ENCODE results near the gene ZNF438.
"Not testable (repeated sequence)": the region's sequence is repeated elsewhere in the genome, so short reads cannot be mapped to it uniquely, and the experiment has no call there.

ZNF438 gene

DNA sequence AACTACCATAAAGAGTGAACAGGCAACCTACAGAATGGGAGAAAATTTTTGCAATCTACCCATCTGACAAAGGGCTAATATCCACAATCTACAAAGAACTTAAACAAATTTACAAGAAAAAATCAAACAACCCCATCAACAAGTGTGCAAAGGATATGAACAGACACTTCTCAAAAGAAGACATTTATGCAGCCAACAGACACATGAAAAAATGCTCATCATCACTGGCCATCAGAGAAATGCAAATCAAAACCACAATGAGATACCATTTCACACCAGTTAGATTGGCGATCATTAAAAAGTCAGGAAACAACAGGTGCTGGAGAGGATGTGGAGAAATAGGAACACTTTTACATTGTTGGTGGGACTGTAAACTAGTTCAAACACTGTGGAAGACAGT lies 5.4 kb downstream of the ZNF438 start:
- not testable (repeated sequence) for H3K4me3 ChIP-seq (ENCODE audit: low read length)
- H3K4me1 ChIP-seq (ENCODE audit: control insufficient read depth, insufficient read depth, low read length), result peaks cover 20% of the 10 kb centered on the region

DNA sequence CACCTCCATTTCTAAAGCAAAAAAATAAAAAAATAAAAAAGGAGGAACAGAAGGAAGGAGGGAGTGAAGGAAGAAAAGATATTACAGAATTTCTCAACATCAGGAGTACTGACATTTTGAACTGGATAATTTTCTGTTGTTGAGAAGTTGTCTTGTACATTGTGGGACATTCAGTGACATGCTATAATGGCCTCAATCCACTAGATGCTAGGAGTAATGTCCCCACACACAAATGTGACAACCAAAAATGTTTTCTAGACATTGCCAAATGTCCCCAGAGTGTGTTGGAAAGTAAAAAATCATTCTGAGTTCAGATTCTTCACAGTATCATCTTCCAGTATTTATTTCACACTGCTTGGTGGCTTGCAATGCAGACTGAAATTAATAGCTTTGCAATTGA lies 6.5 kb downstream of the ZNF438 start:
- Histone ChIP-seq H3K27me3 (ENCODE audit: control insufficient read depth, insufficient read depth, low read length) (no peaks in the 10 kb centered on the region), H3K4me3 (ENCODE audit: low read length) (no peak overlapping the region), H3K4me2 (ENCODE audit: low read length) (no peak overlapping the region), H3K36me3 (ENCODE audit: insufficient read depth, low read length) (no peaks in the 10 kb centered on the region), H3K4me1 (ENCODE audit: control insufficient read depth, insufficient read depth, low read length) (peaks cover 8% of the 10 kb centered on the region), H3K9ac (ENCODE audit: low read depth, low read length) (no peak overlapping the region), H3K9me3 (replicated peaks; ENCODE audit: low read length) (no peaks in the 10 kb centered on the region)

More for the DNA sequence above, 5.4 kb downstream of the ZNF438 start:
- not testable (repeated sequence) for H3K9ac ChIP-seq (ENCODE audit: low read depth, low read length); H3K36me3 ChIP-seq (ENCODE audit: insufficient read depth, low read length); H3K9me3 ChIP-seq (replicated peaks; ENCODE audit: low read length); H3K4me2 ChIP-seq (ENCODE audit: low read length); H3K27me3 ChIP-seq (ENCODE audit: control insufficient read depth, insufficient read depth, low read length)

DNA sequence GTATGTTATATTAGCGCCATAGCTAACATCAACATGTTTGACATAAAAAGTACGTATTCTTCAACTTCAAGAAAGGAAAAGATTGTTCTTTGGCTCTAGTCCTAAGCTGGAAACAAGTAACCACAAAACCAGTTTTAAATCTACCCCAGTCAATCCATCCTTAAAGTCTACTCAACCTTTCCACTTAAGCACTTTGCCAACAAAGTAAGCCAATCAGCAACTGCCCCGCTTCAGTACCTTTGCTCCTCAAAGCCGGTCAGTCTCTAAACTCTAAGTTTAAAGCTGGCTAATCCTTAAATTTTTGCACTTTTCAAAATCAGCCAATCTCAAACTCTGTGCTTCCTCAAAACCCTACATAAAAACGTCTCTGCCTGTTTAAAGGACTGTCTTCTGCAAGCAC lies 8.1 kb downstream of the ZNF438 start:
- no peaks in the 10 kb centered on the region for H3K4me1 ChIP-seq (ENCODE audit: control insufficient read depth, insufficient read depth, low read length)
- H3K9ac ChIP-seq (ENCODE audit: low read depth, low read length), result no peak overlapping the region
- no peaks in the 10 kb centered on the region for H3K27me3 ChIP-seq (ENCODE audit: control insufficient read depth, insufficient read depth, low read length)
- H3K36me3 ChIP-seq (ENCODE audit: insufficient read depth, low read length), result no peaks in the 10 kb centered on the region
- H3K4me2 ChIP-seq (ENCODE audit: low read length), result no peak overlapping the region
- H3K9me3 ChIP-seq (replicated peaks; ENCODE audit: low read length), result no peaks in the 10 kb centered on the region
- no peak overlapping the region for H3K4me3 ChIP-seq (ENCODE audit: low read length)

DNA sequence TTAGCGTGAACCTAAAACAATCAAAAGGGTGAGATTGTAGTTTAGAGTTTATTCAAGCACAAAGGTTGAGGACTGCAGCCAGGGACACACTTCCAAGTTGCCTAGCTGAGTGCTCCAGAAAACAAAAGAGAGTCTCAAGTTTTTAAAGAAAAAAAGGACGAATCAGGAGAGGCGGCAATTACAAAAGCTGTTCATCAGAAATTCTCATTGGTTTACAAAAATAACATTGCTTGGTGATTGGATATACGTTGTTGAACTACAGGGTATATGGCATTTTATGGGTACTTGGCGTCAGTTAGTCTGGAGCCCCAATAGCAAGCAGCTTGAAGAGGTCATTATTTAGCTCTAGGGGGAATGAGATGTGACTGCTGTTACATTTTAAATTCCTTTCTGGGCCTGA lies 11.5 kb downstream of the ZNF438 start:
- Histone ChIP-seq H3K9ac (ENCODE audit: low read depth, low read length) (no peak overlapping the region), H3K4me2 (ENCODE audit: low read length) (no peak overlapping the region), H3K9me3 (replicated peaks; ENCODE audit: low read length) (no peaks in the 10 kb centered on the region), H3K36me3 (ENCODE audit: insufficient read depth, low read length) (no peaks in the 10 kb centered on the region), H3K4me3 (ENCODE audit: low read length) (no peak overlapping the region), H3K4me1 (ENCODE audit: control insufficient read depth, insufficient read depth, low read length) (no peaks in the 10 kb centered on the region), H3K27me3 (ENCODE audit: control insufficient read depth, insufficient read depth, low read length) (no peaks in the 10 kb centered on the region)

DNA sequence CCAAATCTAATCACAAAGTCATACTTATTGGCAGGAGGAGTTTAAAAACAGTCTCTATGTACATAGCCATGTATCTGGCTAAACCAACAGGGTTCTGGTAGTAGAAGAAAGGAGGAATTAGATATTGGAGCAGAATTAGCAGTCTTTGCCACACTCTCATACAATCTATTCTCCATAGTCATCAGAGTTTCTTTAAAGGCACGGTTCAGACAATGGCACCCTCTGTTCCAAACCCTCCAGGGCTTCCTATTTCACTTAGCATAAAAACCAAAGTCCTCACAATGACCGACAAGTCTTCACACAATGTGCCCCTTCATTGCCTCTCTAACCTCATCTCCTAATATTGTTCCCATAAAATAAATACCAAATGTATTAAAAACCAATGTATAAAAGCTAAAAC lies 12.7 kb downstream of the ZNF438 start:
- Histone ChIP-seq H3K4me3 (ENCODE audit: low read length) (no peak overlapping the region), H3K4me2 (ENCODE audit: low read length) (no peak overlapping the region)

DNA sequence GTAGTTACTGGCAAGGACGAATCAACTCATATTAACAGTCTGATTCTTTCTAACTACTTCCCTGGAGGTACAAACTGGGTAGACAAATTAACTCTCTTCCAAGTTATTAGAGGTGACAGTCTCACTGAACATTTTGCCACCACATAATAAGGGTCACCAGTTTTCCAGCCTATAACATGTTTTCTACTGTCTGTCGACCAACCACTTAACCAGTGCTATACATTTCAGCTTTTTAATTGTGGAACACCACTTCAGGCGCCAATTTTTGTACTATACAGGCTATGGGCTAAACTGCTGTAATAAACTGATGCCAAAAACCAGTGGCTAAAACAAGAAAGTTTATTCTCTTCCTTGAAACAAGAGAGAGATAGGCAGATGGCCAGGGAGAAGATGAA lies 13.3 kb downstream of the ZNF438 start:
- Histone ChIP-seq H3K9me3 (replicated peaks; ENCODE audit: low read length) (no peaks in the 10 kb centered on the region), H3K4me2 (ENCODE audit: low read length) (no peak overlapping the region), H3K9ac (ENCODE audit: low read depth, low read length) (no peak overlapping the region), H3K27me3 (ENCODE audit: control insufficient read depth, insufficient read depth, low read length) (no peaks in the 10 kb centered on the region), H3K4me1 (ENCODE audit: control insufficient read depth, insufficient read depth, low read length) (no peaks in the 10 kb centered on the region), H3K4me3 (ENCODE audit: low read length) (no peak overlapping the region), H3K36me3 (ENCODE audit: insufficient read depth, low read length) (no peaks in the 10 kb centered on the region)

More for the DNA sequence above, 12.7 kb downstream of the ZNF438 start:
- H3K9me3 ChIP-seq (replicated peaks; ENCODE audit: low read length), result no peaks in the 10 kb centered on the region
- H3K36me3 ChIP-seq (ENCODE audit: insufficient read depth, low read length), result no peaks in the 10 kb centered on the region
- no peak overlapping the region for H3K9ac ChIP-seq (ENCODE audit: low read depth, low read length)
- H3K27me3 ChIP-seq (ENCODE audit: control insufficient read depth, insufficient read depth, low read length), result no peaks in the 10 kb centered on the region
- no peaks in the 10 kb centered on the region for H3K4me1 ChIP-seq (ENCODE audit: control insufficient read depth, insufficient read depth, low read length)

DNA sequence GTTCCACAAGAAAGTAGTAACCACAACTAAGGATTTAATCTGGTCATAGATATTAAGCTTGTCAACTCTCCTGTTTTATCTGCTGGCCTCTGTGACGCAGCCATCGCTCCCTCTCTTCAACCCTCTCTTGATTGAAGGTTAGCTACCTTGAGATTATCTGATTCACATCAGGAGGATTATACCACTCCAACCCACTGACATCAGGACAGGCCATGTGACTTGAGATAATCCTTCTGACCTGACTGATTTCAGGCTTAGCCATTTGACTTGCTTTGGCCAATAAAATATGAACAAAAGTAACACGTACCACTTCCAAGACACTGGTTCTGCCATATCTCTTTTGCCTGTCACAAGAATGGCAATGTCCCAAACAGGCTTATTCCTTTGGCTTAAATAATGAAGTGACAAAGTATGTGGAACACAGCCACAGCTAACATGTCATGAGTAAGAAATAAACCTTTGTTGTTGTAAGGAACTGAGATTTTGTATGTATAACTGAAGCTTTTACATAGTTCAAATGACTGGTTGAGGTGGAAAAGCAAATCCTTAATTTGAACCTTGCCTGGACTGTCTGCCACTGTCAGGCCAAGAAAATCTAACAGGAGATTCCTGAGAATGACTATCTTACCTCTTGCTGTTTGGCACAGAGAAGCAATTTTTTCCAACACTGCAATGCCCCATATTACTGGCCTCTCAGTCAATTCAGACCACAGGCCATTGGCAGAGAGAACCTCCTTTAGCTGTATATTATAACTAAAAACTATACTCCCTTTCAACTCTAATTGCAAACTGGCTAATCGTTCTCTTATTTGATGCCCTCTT lies 13.9 kb downstream of the ZNF438 start:
- no peaks in the 10 kb centered on the region for H3K27me3 ChIP-seq (ENCODE audit: control insufficient read depth, insufficient read depth, low read length)
- H3K9ac ChIP-seq (ENCODE audit: low read depth, low read length), result no peak overlapping the region
- no peaks in the 10 kb centered on the region for H3K36me3 ChIP-seq (ENCODE audit: insufficient read depth, low read length)
- no peaks in the 10 kb centered on the region for H3K4me1 ChIP-seq (ENCODE audit: control insufficient read depth, insufficient read depth, low read length)
- H3K9me3 ChIP-seq (replicated peaks; ENCODE audit: low read length), result no peaks in the 10 kb centered on the region
- H3K4me3 ChIP-seq (ENCODE audit: low read length), result no peak overlapping the region
- H3K4me2 ChIP-seq (ENCODE audit: low read length), result no peak overlapping the region

DNA sequence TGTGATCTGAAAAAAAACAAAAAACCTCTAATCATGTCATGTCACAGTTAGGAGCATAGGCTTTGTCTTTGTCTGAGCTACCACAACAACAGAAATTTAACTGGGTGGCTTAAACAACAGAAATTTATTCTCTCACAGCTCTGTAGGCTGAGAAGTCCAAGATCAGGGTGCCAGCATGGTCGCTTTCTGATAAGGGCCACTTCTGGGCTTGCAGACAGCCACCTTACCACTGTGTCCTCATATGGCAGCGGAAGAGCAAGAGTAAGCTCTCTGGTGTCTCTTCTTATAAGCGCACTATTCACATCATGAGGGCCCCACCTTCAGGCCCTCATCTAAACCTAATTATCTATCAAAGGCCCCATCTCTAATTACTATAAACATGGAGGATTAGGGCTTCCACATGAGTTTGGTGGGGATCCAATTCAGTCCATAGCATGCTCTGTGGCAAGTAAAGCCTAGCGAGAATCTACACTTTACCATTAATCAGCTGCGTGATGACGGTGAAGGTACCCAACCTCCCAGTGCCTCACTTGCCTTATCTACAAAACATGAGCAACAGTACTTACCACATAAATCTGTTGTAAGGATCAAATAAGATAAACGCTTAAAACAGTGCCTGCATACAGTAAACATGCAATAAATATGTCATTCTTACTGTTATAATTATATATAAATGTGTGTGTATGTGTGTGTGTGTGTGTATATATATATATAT lies 17.3 kb downstream of the ZNF438 start:
- Histone ChIP-seq H3K36me3 (ENCODE audit: insufficient read depth, low read length) (no peaks in the 10 kb centered on the region), H3K9ac (ENCODE audit: low read depth, low read length) (no peak overlapping the region), H3K4me3 (ENCODE audit: low read length) (no peak overlapping the region), H3K9me3 (replicated peaks; ENCODE audit: low read length) (no peaks in the 10 kb centered on the region), H3K4me2 (ENCODE audit: low read length) (no peak overlapping the region), H3K4me1 (ENCODE audit: control insufficient read depth, insufficient read depth, low read length) (peaks cover 24% of the 10 kb centered on the region), H3K27me3 (ENCODE audit: control insufficient read depth, insufficient read depth, low read length) (no peaks in the 10 kb centered on the region)

DNA sequence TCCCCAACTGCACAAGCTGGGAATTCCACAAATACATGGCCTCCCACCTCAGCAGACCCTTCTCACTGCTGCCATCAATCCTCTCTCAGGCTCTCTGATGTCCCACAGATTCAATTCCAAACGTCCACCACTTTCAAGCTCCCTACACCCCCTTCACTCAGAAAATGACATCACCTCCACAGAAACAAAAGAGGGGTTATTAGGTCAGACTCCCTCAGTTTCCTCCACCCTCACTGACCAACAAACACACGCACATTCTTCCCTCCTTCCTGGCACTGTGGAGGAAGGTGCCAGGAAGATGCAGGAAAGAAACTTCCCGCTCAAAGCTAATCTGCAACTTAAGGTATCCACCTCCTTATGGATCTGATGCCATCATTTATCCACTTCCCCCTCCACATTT lies 18.3 kb downstream of the ZNF438 start:
- Histone ChIP-seq H3K9me3 (replicated peaks; ENCODE audit: low read length) (no peaks in the 10 kb centered on the region), H3K4me1 (ENCODE audit: control insufficient read depth, insufficient read depth, low read length) (peaks cover 33% of the 10 kb centered on the region), H3K27me3 (ENCODE audit: control insufficient read depth, insufficient read depth, low read length) (no peaks in the 10 kb centered on the region), H3K36me3 (ENCODE audit: insufficient read depth, low read length) (no peaks in the 10 kb centered on the region), H3K9ac (ENCODE audit: low read depth, low read length) (no peak overlapping the region), H3K4me3 (ENCODE audit: low read length) (no peak overlapping the region), H3K4me2 (ENCODE audit: low read length) (no peak overlapping the region)

DNA sequence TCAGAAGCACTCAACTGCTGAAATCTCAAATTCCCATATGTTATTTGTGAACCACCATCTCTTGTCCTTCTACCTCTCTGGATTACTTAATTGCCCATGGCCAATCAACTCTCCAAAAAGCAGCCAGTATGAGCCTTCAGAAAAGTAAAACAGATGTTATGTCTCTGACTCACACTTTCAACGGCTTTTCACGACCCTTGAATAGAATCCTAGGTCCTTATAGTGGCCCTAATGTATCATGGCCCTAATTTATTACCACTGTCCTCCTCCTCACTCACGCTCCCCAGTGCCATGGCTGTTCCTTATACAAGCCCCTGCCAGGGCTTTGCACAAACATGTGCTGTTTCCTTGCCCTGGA lies 20.0 kb downstream of the ZNF438 start:
- peaks cover 48% of the 10 kb centered on the region for H3K4me1 ChIP-seq (ENCODE audit: control insufficient read depth, insufficient read depth, low read length)
- no peaks in the 10 kb centered on the region for H3K36me3 ChIP-seq (ENCODE audit: insufficient read depth, low read length)
- H3K9ac ChIP-seq (ENCODE audit: low read depth, low read length), result no peak overlapping the region
- H3K9me3 ChIP-seq (replicated peaks; ENCODE audit: low read length), result no peaks in the 10 kb centered on the region
- H3K4me3 ChIP-seq (ENCODE audit: low read length), result no peak overlapping the region
- peak overlapping the region; percentile 10 for H3K4me2 ChIP-seq (ENCODE audit: low read length)
- H3K27me3 ChIP-seq (ENCODE audit: control insufficient read depth, insufficient read depth, low read length), result no peaks in the 10 kb centered on the region

DNA sequence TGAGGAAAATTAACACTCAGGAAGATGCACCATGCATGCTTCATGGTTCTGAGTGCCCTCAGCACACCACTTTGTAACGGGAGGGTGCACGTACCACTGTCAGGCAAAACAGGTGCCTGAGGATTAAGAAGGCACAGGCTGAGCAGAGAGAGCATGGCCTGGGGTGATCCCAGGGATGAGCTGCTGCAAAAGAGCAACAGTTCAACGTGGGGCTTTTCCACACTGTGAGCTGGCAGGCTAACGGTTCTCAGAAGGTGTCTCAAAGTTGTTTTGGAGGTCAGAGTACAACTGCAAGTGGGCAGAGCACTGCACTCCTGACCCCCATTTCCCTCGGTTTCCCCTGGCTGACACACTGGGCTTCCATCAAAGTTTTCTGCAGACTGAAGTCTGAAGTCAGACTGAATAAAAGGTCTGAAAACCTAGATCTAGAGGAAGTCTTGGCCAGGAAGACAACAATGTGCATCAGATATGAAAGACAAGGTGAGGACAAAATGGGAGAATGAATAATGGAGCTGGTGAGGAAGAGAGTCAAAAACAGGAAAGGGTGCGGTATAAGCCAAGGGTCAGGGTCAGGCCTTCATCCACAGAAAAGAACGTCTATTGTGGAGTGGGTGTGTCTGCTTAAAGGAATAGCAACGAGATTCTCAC lies 20.5 kb downstream of the ZNF438 start:
- H3K9ac ChIP-seq (ENCODE audit: low read depth, low read length), result no peak overlapping the region
- no peaks in the 10 kb centered on the region for H3K27me3 ChIP-seq (ENCODE audit: control insufficient read depth, insufficient read depth, low read length)
- H3K4me3 ChIP-seq (ENCODE audit: low read length), result no peak overlapping the region
- no peaks in the 10 kb centered on the region for H3K9me3 ChIP-seq (replicated peaks; ENCODE audit: low read length)
- H3K4me1 ChIP-seq (ENCODE audit: control insufficient read depth, insufficient read depth, low read length), result peaks cover 53% of the 10 kb centered on the region
- no peaks in the 10 kb centered on the region for H3K36me3 ChIP-seq (ENCODE audit: insufficient read depth, low read length)
- H3K4me2 ChIP-seq (ENCODE audit: low read length), result peak overlapping the region; percentile 10

Data from skeletal muscle satellite cell (primary cell).